GM19023 (cell line): ENCODE results near the gene CFHR2.

ENCODE experiments used
- ATAC-seq: cut with Tn5 transposase; IDR thresholded peaks from one replicate; pipeline ENCODE4 v1.9.1; 2021; ENCODE audit warnings: mild to moderate bottlenecking, moderate library complexity; ENCODE audit not compliant: unreplicated experiment

The CFHR2 gene

GRCh38 chr1:196997423-196997822 is 53.9 kb downstream of the CFHR2 start:
- no peak for ATAC-seq

- ATAC-seq: no peak
These were observed 58.3 kb downstream of the CFHR2 start for GRCh38 chr1:197001828-197002227.

- no peak for ATAC-seq
These were observed 59.6 kb downstream of the CFHR2 start for GRCh38 chr1:197003132-197003531.

- no peak for ATAC-seq
These were observed 65.3 kb downstream of the CFHR2 start for GRCh38 chr1:197008861-197009260.
